Uterus (tissue), 2 donors: ENCODE results near the gene OR1I1.

Experiments used
- CTCF ChIP-seq, 4 experiments: fragments of 200-600 bp in 2 of 4; fragments of 450-650 bp in 2 of 4; sonication (generic) in 2 of 4; IDR thresholded peaks; one replicate each; pipeline ENCODE4 v1.5.1; 2016 to 2019; ENCODE audit warnings: antibody characterized with exemption in 4 of 4, mild to moderate bottlenecking in 2 of 4, moderate library complexity in 1 of 4
- POLR2A ChIP-seq, 2 donors: fragments of 450-650 bp; IDR thresholded peaks; one replicate each; pipeline ENCODE4 v1.6.1; 2016; ENCODE audit warnings: antibody characterized with exemption in 2 of 2, mild to moderate bottlenecking in 1 of 2, moderate library complexity in 1 of 2

GRCh38 chr19:15042003-15042402, 40.0 kb upstream of the OR1I1 start:
- TF ChIP-seq POLR2A (IDR thresholded peaks at IDR 0.05) (no peak), CTCF (IDR thresholded peaks at IDR 0.05) (no peak)
